Measurements from ENCODE around the gene SYN1. TPM values are rescaled to one million over a fixed set of nuclear protein-coding genes. Genes with fewer than 3 reads are reported as not detected.

SYN1 gene
- total RNA-seq = under 1 TPM; 0.72 to 0.88 TPM

DNA sequence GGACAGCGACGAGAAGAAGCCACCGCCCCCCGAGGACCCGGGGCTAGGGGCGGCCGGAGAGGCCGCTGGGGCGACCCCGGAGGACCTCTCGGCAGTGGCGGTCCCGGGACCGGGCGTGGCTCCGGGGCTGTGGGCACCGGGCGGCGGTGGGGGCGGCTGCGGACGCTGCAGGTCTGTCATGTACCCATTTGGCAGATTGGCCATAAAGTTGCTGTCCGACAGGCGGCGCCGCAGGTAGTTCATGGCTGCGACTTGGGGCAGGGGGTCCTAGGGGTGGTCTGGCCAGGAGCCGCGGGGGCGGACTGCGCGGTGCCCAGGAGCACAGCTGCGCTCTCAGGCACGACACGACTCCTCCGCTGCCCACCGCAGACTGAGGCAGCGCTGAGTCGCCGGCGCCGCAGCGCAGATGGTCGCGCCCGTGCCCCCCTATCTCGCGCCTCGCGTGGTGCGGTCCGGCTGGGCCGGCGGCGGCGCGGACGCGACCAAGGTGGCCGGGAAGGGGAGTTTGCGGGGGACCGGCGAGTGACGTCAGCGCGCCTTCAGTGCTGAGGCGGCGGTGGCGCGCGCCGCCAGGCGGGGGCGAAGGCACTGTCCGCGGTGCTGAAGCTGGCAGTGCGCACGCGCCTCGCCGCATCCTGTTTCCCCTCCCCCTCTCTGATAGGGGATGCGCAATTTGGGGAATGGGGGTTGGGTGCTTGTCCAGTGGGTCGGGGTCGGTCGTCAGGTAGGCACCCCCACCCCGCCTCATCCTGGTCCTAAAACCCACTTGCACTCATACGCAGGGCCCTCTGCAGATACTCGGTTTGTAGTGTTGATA lies at the start of gene SYN1:
Gene SYN1, minus strand, starts transcription at position 372 of the 817 bp plus-strand sequence. Its CDS starts 129 bp downstream, at position 243.

DNA sequence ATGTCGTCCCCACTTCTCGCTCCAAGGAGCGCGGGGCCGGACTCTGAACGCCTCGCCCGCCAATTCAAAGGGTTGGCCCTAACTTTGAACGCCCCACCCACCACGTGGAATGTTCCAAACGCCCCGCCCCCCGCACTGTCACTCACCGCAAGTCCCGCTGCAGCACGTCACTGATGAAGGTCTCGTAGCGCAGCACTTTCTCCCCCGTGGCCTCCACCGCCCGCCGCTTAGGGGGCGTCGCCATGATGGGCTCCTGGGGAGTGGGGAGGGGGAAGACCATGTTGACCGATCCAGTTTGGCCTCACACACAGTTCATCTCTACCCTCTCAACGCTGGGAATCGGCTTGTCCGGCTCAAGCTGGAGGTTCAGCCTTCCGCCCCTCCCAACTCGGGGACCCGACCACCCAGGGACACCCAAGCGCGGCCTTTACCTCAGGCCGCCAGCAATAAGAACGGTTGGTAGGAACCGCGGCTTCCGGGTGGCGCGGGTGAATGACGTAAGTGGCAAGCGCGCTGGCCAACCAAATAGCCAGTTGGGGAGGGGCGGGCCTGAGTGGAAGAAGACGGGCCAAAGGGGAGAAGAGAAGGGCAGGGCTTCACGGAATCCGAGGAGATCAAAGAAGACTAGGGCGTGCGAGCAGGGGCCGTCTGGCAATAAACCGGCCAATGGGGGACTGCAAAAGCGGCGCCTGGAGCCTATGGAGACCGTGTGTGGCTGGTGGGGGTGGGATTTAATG lies 39.2 kb upstream of the SYN1 start, which contains the start of gene UXT:
Gene UXT, minus strand, starts transcription at position 497 of the 737 bp plus-strand sequence. Its CDS starts 253 bp downstream, at position 244.

DNA sequence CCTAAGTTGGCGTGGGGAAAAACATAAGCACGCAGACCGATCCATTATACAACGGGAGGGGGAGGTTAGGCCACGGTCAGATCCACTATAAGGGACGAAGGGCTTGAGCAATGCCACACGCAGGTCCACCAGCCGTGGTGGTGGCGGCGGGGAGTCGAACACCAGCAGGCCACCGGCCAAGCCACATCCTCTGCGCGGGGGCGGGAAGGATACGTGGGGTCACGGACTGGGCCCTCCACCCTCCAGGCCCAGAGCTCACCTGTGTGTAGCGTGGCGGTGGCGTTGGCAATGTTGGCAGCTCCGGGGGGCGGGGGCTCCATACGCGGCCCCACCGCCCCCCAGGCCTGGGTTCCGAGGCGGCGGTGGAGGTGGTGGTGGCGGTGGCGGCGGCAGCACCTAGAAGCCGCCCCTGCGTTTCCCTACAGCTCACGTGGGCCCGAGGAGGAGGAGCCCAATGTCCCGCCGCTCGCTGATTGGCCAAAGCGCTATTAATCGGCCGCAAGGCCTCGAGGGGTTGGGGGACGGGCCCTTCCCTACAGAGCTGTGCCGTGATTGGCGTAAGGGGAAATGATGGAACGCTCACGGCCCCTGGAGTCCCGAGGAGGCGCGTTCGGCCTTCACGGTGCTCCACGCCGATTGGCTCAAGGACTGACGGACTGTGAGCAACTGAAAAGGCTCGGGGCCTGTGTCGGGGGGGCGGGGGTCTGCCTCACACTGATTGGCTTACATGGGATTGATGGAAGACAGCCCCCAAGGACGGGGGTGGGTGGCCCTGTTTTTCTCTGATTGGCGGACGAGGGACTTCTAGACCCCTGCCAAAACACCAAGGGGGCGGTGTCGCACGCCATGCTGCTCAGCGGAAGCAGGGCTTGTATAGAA lies 30.7 kb upstream of the SYN1 start, which contains the start of gene ELK1:
Gene ELK1, minus strand, starts transcription at position 400 of the 879 bp plus-strand sequence. CDS start 9,122 bp downstream, outside the sequence.

DNA sequence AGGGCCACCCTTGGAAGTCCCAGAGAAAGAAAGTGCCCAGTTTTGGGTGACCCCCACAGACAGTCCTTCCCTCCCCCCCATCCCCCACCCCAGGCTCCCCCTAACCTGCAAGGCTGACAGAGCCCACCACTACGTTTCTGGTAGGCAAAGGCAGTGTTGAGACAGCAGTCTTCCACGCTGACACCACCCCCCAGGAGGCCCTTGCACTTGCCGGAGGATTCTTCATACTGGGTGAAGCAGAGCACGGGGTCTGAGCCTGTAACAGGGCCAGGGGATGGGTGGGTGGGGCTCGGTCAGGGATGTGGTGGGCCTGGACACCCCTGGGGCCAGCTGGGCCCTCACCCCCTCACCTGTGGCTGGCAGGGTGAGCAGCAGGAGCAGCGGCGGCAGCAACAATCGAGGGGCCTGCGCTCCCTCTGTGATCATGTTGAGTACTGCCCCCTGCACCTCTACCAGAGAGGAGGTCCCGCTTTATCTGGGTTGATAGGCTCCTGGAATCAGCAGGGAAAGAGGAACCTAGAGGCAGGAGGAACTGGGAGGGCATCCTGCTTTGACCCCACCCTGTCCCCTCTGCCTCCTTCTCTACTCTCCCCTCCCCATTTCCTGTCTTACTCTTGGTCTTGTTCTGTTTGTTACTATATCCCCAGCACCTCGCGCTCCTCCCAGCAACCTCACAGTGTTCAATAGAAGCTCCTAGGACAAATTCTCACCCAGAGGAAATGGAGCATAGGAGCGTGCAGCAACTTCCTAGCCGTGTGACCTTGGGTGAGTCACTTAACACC lies 10.0 kb upstream of the SYN1 start, which contains the start of gene CFP:
Gene CFP, minus strand, starts transcription at position 512 of the 782 bp plus-strand sequence. Its CDS starts 86 bp downstream, at position 426.

DNA sequence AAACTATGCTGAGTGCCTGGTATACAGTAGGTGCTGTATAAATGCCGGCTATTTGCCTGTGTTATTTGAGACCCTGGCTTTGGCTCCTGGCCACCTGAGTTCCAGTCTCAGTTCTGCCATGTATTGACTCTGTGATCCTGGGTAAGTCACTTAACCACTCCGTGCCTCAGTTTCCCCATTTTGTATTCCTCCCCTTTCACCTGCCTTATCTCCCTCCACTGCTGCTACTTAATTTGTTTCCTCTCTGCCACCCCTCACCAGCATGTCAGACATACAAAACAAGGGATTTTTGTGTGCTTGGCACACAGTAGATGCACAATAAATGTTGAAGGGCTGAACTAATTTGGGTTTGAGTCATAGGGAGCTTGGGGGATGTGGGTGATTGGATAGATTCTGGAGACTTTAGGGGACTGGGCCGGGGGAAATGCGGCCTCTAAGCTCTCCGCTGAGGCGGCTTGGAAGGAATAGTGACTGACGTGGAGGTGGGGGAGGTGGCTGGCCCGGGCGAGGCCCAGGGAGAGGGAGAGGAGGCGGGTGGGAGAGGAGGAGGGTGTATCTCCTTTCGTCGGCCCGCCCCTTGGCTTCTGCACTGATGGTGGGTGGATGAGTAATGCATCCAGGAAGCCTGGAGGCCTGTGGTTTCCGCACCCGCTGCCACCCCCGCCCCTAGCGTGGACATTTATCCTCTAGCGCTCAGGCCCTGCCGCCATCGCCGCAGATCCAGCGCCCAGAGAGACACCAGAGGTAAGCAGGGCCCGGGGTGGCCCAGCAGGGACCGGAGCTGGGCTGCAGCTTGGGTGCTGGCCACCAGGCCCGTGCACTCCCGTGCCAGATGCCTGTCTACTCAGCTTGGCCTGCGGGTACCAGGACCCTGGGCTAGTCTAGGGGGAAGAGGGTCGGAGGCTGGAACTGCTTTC lies 37.7 kb downstream of the SYN1 start, which contains the start of gene TIMP1:
Gene TIMP1, plus strand, starts transcription at position 706 of the 917 bp plus-strand sequence. CDS start 980 bp downstream, outside the sequence.

DNA sequence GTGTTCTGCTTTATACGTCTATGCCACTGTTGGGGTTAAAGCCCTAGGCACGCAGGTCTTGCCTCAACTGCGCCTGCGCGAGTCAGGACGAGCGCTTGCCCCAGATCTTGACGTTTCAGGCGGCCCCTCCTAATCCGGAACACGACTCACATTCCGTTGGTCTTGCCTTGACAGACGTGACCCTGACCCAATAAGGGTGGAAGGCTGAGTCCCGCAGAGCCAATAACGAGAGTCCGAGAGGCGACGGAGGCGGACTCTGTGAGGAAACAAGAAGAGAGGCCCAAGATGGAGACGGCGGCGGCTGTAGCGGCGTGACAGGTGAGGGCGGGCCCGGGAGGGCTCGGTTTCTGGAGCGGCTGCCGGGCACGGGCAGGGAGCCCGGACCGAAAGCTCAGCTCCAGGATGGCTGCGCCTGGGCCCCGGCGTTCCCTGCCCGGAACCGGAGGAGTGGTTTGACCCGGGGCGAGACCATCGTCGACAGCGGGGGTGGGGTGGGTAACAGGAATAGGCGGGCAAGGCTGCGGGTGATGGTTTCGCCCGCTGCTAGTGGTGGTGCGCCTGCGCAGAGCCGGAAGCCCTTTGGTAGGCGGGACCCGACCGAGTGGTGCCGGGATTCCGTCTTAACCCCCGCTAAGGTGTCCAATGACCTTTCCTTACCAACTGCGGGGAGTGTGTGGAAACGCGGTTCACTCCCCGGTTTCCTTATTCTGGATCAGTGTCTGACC lies 58.6 kb downstream of the SYN1 start, which contains the start of gene ARAF:
Gene ARAF, plus strand, starts transcription at position 272 of the 725 bp plus-strand sequence. CDS start 1,763 bp downstream, outside the sequence.

Small RNA genes lying within 50 kb of the gene (microRNA-seq; reads per million reads assigned to microRNA genes)
- 0.83 reads per million for gene MIR4769 (ENCODE audit: borderline microRNAs expressed, borderline replicate concordance)

Other genes starting within 250 kb of the SYN1 start
- gene ZNF157, start 249.3 kb downstream of the SYN1 start, total RNA-seq = under 1 TPM; 0.28 to 0.48 TPM
- gene ZNF41, start 136.6 kb downstream of the SYN1 start, total RNA-seq = 10 to 100 TPM; 13.4 to 14.4 TPM
- 10 to 100 TPM; 71.6 to 84.7 TPM for gene ARAF, start 58.7 kb downstream of the SYN1 start, total RNA-seq
- gene TIMP1, start 37.4 kb downstream of the SYN1 start, total RNA-seq = 100 to 1,000 TPM; 127 to 129 TPM
- 10 to 100 TPM; 42.3 to 47.5 TPM for gene CFP, start 10.1 kb upstream of the SYN1 start, total RNA-seq
- 10 to 100 TPM; 59.8 to 63.6 TPM for gene ELK1, start 30.7 kb upstream of the SYN1 start, total RNA-seq
- gene UXT, start 39.3 kb upstream of the SYN1 start, total RNA-seq = 100 to 1,000 TPM; 206 to 222 TPM
- 10 to 100 TPM in 1 of 2 experiments, 1 to 10 TPM in 1; 9.3 to 10.5 TPM for gene ZNF81, start 217.0 kb upstream of the SYN1 start, total RNA-seq

All from activated naive CD4-positive, alpha-beta T cell treated with anti-CD3 and anti-CD28 coated beads, Interleukin-2, amount 10 ng/mL, durations not matched to agents 5 hours and 36 hours (primary cell).